MM.1S (cell line): Measurements from ENCODE around the gene PPP1R37.

Experiments
- CTCF ChIP-seq: fragments of 300-600 bp; sonication (generic); IDR thresholded peaks from 2 replicates; pipeline ENCODE4 v1.5.1; 2016; ENCODE audit warnings: antibody characterized with exemption, low read length, mixed read lengths
- EZH2 ChIP-seq: fragments of 300-600 bp; sonication (generic); optimal IDR thresholded peaks from 2 replicates; pipeline ENCODE3; 2017; ENCODE audit warnings: low read depth, mild to moderate bottlenecking, antibody characterized with exemption, low read length, mixed read lengths
- EZH2phosphoT487 ChIP-seq: fragments of 300-600 bp; sonication (generic); IDR thresholded peaks from 2 replicates; pipeline ENCODE4 v1.6.1; 2018; ENCODE audit warnings: antibody characterized with exemption, low read length

- no peak for TF ChIP-seq CTCF
- TF ChIP-seq EZH2, result no peak
- TF ChIP-seq EZH2phosphoT487, result no peak
Observed at GRCh38 chr19:45156751-45157150, 63.8 kb downstream of the PPP1R37 start.
